Osteocyte (in vitro differentiated cells): ENCODE results near the gene TWNK. TPM values are rescaled to one million over a fixed set of nuclear protein-coding genes. Genes with fewer than 3 reads are reported as not detected.

ENCODE experiments used
- DNase-seq: peaks from one replicate; pipeline ENCODE4 v3.0.0; 2021; ENCODE audit warnings: mixed read lengths; ENCODE audit not compliant: unreplicated experiment; ENCODE audit errors: extremely low spot score
- H3K27ac Mint-ChIP-seq: one replicate; pipeline ENCODE4 v1.8.0; 2021; ENCODE audit warnings: mild to moderate bottlenecking, mixed read lengths; ENCODE audit not compliant: unreplicated experiment
- H3K27me3 Mint-ChIP-seq: one replicate; pipeline ENCODE4 v1.8.0; 2021; ENCODE audit warnings: mixed read lengths; ENCODE audit not compliant: unreplicated experiment
- H3K36me3 Mint-ChIP-seq: one replicate; pipeline ENCODE4 v1.8.0; 2021; ENCODE audit warnings: mixed read lengths; ENCODE audit not compliant: unreplicated experiment
- H3K4me1 Mint-ChIP-seq: one replicate; pipeline ENCODE4 v1.8.0; 2021; ENCODE audit warnings: mixed read lengths; ENCODE audit not compliant: unreplicated experiment
- H3K4me3 Mint-ChIP-seq: one replicate; pipeline ENCODE4 v1.8.0; 2021; ENCODE audit warnings: mild to moderate bottlenecking, moderate library complexity, mixed read lengths; ENCODE audit not compliant: unreplicated experiment
- H3K9me3 Mint-ChIP-seq: one replicate; pipeline ENCODE4 v1.8.0; 2021; ENCODE audit warnings: mixed read lengths; ENCODE audit not compliant: unreplicated experiment
- CTCF ChIP-seq: fragments of 200-600 bp; sonication (generic); IDR thresholded peaks from 2 replicates; pipeline ENCODE4 v1.5.0; 2021; ENCODE audit warnings: antibody characterized with exemption, mild to moderate bottlenecking, moderate library complexity
- total RNA-seq: library from RNA; stranded (reverse); gene quantifications from 2 replicates; pipeline ENCODE4 v1.2.1, GENCODE V29; 2021

TWNK gene
- total RNA-seq, 1 donor from 2014 or later, result 7.1 TPM

- no peaks in the 10 kb centered on the region for H3K36me3 Mint-ChIP-seq
- no peaks in the 10 kb centered on the region for H3K27me3 Mint-ChIP-seq
These were observed 29.5 kb downstream of the TWNK start for GRCh38 chr10:101016814-101017213.

DNA sequence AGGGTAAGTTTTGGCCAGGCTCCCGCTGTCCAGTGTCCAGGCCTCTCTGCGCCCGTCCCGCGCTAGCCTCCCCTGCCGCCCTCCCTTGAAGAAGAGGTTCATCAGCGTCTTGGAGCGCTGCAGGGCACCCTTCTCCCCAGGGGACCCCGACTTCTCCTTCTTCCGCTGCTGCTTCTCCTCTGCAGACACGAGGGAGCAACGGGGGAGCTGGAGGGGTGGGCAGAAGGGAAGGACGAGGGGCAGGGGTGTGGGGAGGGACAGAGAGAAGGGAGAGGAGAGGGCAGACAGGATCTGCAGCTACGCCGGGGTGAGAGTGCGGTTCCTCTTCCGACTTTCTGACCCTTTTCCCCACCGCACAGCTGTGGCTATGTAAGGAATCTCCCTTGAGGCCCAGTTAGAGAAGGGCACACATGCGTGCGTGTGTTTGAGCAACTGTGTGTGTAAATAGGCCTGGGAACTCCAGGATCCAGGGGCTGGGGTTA, 30.8 kb downstream of the TWNK start:
- Mint-ChIP-seq H3K27me3 (no peaks in the 10 kb centered on the region), H3K9me3 (no peaks in the 10 kb centered on the region), H3K4me1 (peaks cover 27% of the 10 kb centered on the region), H3K4me3 (no peak overlapping the region), H3K27ac (no peak overlapping the region), H3K36me3 (no peaks in the 10 kb centered on the region)
- no peak for TF ChIP-seq CTCF
- DNase-seq, result no peak

More at GRCh38 chr10:101016814-101017213, 29.5 kb downstream of the TWNK start:
- no peak overlapping the region for H3K4me3 Mint-ChIP-seq
- DNase-seq, result no peak
- peaks cover 34% of the 10 kb centered on the region for H3K4me1 Mint-ChIP-seq
- no peak overlapping the region for H3K27ac Mint-ChIP-seq
- TF ChIP-seq CTCF, result no peak
- no peaks in the 10 kb centered on the region for H3K9me3 Mint-ChIP-seq

- peak; percentile 94 for DNase-seq
- Mint-ChIP-seq H3K4me3 (no peak overlapping the region), H3K27ac (no peak overlapping the region), H3K4me1 (peaks cover 22% of the 10 kb centered on the region), H3K9me3 (no peaks in the 10 kb centered on the region), H3K36me3 (no peaks in the 10 kb centered on the region), H3K27me3 (no peaks in the 10 kb centered on the region)
- TF ChIP-seq CTCF, result peak; percentile 83
These were observed 31.5 kb downstream of the TWNK start for GRCh38 chr10:101018600-101019439.

- Mint-ChIP-seq H3K4me1 (peaks cover 19% of the 10 kb centered on the region), H3K4me3 (no peak overlapping the region), H3K27ac (no peak overlapping the region), H3K27me3 (no peaks in the 10 kb centered on the region), H3K9me3 (no peaks in the 10 kb centered on the region), H3K36me3 (no peaks in the 10 kb centered on the region)
- no peak for DNase-seq
- no peak for TF ChIP-seq CTCF
These were observed 32.0 kb downstream of the TWNK start for GRCh38 chr10:101019440-101019703.

GRCh38 chr10:101020427-101021075, 33.2 kb downstream of the TWNK start:
- TF ChIP-seq CTCF, result no peak
- H3K27ac Mint-ChIP-seq, result no peak overlapping the region
- no peaks in the 10 kb centered on the region for H3K27me3 Mint-ChIP-seq
- DNase-seq, result no peak
- no peak overlapping the region for H3K4me3 Mint-ChIP-seq
- no peaks in the 10 kb centered on the region for H3K9me3 Mint-ChIP-seq
- no peaks in the 10 kb centered on the region for H3K36me3 Mint-ChIP-seq
- H3K4me1 Mint-ChIP-seq, result peaks cover 10% of the 10 kb centered on the region
